ENCODE measurements around the gene LRMDA. TPM values are rescaled to one million over a fixed set of nuclear protein-coding genes. Genes with fewer than 3 reads are reported as not detected.
A peak's percentile ranks its signal among the peaks of the same experiment; 100 is the strongest.

The LRMDA gene
- total and polyA plus RNA-seq, 4 experiments from 2014 or later: not detected

GRCh38 chr10:75399461-75400162 lies 31.8 kb upstream of the LRMDA start:
- Histone ChIP-seq H3K36me3 (ENCODE audit: insufficient read depth, low read length) (no peaks in the 10 kb centered on the region), H3K4me1 (ENCODE audit: insufficient read depth, low read length) (peaks cover 30% of the 10 kb centered on the region), H3K27me3 (ENCODE audit: insufficient read depth, low read length) (peaks cover 27% of the 10 kb centered on the region), H3K9me3 (ENCODE audit: control insufficient read depth in 1 of 2, low read length in 2 of 2) (no peaks in the 10 kb centered on the region), H3K27ac (ENCODE audit: low read depth, low read length) (no peak overlapping the region), H3K4me3 (ENCODE audit: low read length in 2 of 2) (peak overlapping the region in 1 of 2 donors; percentile 30)
- ChIA-PET CTCF (ENCODE audit: partially characterized antibody) (no interaction called here), POLR2A (ENCODE audit: partially characterized antibody) (no interaction called here)
- H3K27ac Mint-ChIP-seq: no peak overlapping the region
- H3K36me3 Mint-ChIP-seq: peaks cover 0 to 3% of the 10 kb centered on the region in 2 donors
- H3K4me3 Mint-ChIP-seq: peak overlapping the region in 5 of 8 donors; percentile 82 to 87 (median 83)
- peaks cover 11 to 35% (median 25%) of the 10 kb centered on the region in 4 donors for H3K4me1 Mint-ChIP-seq
- H3K27me3 Mint-ChIP-seq: peaks cover 37 to 38% of the 10 kb centered on the region in 2 donors
- peaks cover 0 to 3% (median 0%) of the 10 kb centered on the region in 8 donors for H3K9me3 Mint-ChIP-seq
- intact Hi-C loops (cut with micrococcal nuclease): loop anchor here (5.0 kb wide), 2 partner anchors 508 to 638 kb away; no protein-coding TSS in a partner anchor
- peak in 2 of 5 donors; percentile 24 to 34 for DNase-seq

DNA sequence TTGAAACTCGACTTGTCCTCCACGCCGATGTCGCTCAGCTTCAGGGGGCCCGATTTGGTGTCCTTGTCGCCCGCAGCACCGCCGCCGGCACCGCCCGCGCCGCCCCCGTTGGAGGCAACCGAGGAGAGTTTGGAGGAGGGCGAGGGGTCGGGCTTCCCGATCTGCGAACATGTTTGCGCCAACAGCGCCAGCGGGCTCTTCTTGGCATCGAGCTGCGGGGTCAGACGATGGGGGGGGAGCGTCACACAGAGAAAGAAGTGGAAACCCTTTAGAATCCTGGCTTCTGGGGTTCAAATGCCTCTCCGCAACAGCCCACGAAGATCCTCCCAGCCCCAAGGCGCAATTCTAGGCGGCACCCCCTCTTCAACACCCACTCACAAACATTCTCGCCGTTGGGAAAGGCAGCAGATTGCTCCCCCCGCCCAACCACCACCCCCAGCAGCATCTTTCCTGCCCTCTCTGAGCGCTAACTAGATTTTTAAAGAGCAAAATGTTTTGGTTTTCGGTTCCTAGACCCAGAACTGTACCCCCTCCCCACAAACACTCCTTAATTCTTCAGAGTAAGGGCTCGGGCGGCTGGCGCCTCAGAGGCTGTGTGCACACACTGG lies 31.2 kb upstream of the LRMDA start:
- Mint-ChIP-seq H3K27ac (peak overlapping the region in 1 of 7 donors; percentile 23), H3K9me3 (peaks cover 0 to 3% (median 0%) of the 10 kb centered on the region in 8 donors), H3K27me3 (peaks cover 35 to 36% of the 10 kb centered on the region in 2 donors), H3K36me3 (peaks cover 0 to 3% of the 10 kb centered on the region in 2 donors), H3K4me3 (peak overlapping the region; percentile 80 to 87 (median 84)), H3K4me1 (peaks cover 8 to 29% (median 20%) of the 10 kb centered on the region in 4 donors)
- intact Hi-C loops (cut with micrococcal nuclease): loop anchor here (5.0 kb wide), 2 partner anchors 507 to 637 kb away; no protein-coding TSS in a partner anchor
- Histone ChIP-seq H3K9me3 (ENCODE audit: control insufficient read depth in 1 of 2, low read length in 2 of 2) (no peaks in the 10 kb centered on the region), H3K36me3 (ENCODE audit: insufficient read depth, low read length) (no peaks in the 10 kb centered on the region), H3K27ac (ENCODE audit: low read depth, low read length) (no peak overlapping the region), H3K4me3 (ENCODE audit: low read length in 2 of 2) (peak overlapping the region; percentile 30 to 36), H3K27me3 (ENCODE audit: insufficient read depth, low read length) (peaks cover 21% of the 10 kb centered on the region), H3K4me1 (ENCODE audit: insufficient read depth, low read length) (peaks cover 30% of the 10 kb centered on the region)
- no peak for DNase-seq
- CTCF ChIA-PET (ENCODE audit: partially characterized antibody): no interaction called here
- POLR2A ChIA-PET (ENCODE audit: partially characterized antibody): no interaction called here

DNA sequence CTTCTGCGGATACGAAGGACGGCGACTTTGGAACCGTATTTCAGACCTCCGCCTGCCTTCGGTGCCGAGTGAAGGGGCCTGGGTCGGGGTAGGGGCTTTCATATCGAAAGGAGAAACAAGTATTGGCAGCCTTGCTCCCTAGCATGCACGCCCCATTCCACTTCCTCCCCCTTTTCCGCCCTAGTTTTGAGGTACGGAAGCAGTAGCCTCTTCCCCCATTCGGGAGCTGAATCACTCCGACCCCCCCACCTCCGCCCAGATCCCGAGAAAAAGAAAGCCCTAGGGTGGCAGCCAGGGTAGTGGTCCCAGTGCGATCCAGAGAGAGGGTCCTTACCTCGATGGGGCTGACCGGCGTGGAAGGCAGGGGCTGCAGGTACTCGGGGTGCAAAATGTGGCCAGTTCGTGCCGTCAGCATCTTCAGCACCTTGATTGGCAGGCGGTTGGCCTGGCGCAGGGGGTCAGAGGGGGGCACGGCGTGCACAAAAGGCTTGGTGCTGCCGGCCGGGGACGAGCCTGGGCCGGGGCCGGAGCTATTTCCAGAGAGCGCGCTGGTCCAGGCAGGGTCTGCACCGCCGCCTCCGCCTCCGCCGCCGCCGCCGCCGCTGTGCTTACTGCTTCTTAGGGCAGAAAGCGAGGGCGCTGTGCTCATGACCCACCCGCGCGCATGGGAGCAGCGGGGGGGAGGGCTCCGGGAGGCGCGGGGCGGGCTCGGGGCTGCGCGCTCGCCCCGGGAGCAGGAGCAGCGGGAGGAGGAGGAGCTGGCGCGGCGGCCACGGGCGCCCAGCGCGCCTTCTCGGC lies 30.5 kb upstream of the LRMDA start:
- H3K9me3 Mint-ChIP-seq: peaks cover 0 to 4% (median 0%) of the 10 kb centered on the region in 8 donors
- H3K27ac ChIP-seq (ENCODE audit: low read depth, low read length): no peak overlapping the region
- intact Hi-C loops (cut with micrococcal nuclease): loop anchor here (5.0 kb wide), 2 partner anchors 506 to 636 kb away; no protein-coding TSS in a partner anchor
- peak overlapping the region; percentile 80 to 87 (median 84) for H3K4me3 Mint-ChIP-seq
- no peak for DNase-seq
- H3K27ac Mint-ChIP-seq: no peak overlapping the region
- peaks cover 10 to 34% (median 23%) of the 10 kb centered on the region in 4 donors for H3K4me1 Mint-ChIP-seq
- ChIA-PET CTCF (ENCODE audit: partially characterized antibody) (no interaction called here), POLR2A (ENCODE audit: partially characterized antibody) (no interaction called here)
- H3K4me3 ChIP-seq (ENCODE audit: low read length in 2 of 2): peak overlapping the region; percentile 36 to 66
- H3K9me3 ChIP-seq (ENCODE audit: control insufficient read depth in 1 of 2, low read length in 2 of 2): no peaks in the 10 kb centered on the region
- H3K27me3 ChIP-seq (ENCODE audit: insufficient read depth, low read length): peaks cover 25% of the 10 kb centered on the region
- H3K27me3 Mint-ChIP-seq: peaks cover 37 to 41% of the 10 kb centered on the region in 2 donors
- H3K4me1 ChIP-seq (ENCODE audit: insufficient read depth, low read length): peaks cover 30% of the 10 kb centered on the region
- H3K36me3 ChIP-seq (ENCODE audit: insufficient read depth, low read length): no peaks in the 10 kb centered on the region
- peaks cover 0 to 3% of the 10 kb centered on the region in 2 donors for H3K36me3 Mint-ChIP-seq

DNA sequence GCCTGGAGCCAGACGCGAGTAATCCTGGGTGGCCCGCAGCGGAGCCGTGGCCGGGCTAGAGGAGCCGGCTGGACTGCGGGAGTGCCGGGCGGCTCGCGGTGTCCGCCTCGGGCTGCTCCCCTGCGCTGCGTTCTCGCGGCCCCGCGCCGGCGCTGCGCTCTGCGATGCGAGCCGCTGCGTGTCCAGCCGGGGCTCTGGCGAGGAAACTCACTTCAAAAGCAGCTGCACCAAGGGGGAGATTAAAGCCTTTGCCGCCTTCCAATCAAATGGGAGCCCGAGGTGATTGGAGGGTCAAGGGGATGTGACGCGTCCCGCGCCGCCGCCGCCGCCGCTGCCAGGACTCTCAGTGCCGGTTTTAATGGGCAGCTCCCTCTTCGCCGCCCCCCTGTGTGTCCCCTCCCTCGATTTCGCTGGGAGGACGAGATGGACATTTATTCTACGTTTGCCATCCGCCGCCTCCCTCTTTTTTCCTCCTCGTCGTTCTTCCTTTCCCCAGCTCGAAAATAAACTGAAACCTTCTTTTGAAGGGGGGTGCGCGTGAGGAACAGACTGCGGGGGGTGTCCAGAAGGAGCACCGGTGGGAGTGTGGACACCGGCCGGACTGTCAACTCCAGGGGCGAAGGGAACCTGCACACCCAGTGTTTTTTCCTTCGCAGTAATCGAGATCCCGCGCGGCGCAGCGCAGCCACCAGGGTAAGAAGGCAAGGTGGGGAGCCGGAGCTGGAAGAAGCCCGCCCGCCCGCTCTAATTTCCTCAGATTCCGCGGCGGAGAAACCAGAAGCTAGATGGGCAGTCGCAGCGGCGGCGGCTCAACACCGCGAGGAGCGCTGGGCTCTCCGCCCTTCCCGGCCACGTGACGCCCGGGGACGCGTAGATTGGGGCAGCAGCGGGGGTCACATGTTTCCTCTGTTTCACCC lies 29.6 kb upstream of the LRMDA start, which contains the start of gene ZNF503:
ZNF503 (minus strand) TSS at position 196 of the 917 bp plus-strand sequence. CDS start 345 bp downstream, outside the sequence.
- H3K27me3 ChIP-seq (ENCODE audit: insufficient read depth, low read length): peaks cover 26% of the 10 kb centered on the region
- H3K9me3 ChIP-seq (ENCODE audit: control insufficient read depth in 1 of 2, low read length in 2 of 2): no peaks in the 10 kb centered on the region
- ChIA-PET CTCF (ENCODE audit: partially characterized antibody) (no interaction called here), POLR2A (ENCODE audit: partially characterized antibody) (no interaction called here)
- Mint-ChIP-seq H3K27ac (no peak within 1 kb of the TSS), H3K9me3 (peaks cover 0 to 4% (median 0%) of the 10 kb centered on the region in 8 donors), H3K4me3 (peak within 1 kb of the TSS; percentile 82 to 95 (median 86)), H3K4me1 (peaks cover 10 to 34% (median 26%) of the 10 kb centered on the region in 4 donors), H3K27me3 (peaks cover 43 to 48% of the 10 kb centered on the region in 2 donors), H3K36me3 (peaks cover 0 to 3% of the 10 kb centered on the region in 2 donors)
- H3K4me1 ChIP-seq (ENCODE audit: insufficient read depth, low read length): peaks cover 25% of the 10 kb centered on the region
- no peak within 1 kb of the TSS for H3K27ac ChIP-seq (ENCODE audit: low read depth, low read length)
- no peak for DNase-seq
- H3K36me3 ChIP-seq (ENCODE audit: insufficient read depth, low read length): no peaks in the 10 kb centered on the region
- intact Hi-C loops (cut with micrococcal nuclease): loop anchor here (5.0 kb wide), 2 partner anchors 505 to 635 kb away; no protein-coding TSS in a partner anchor
- peak within 1 kb of the TSS; percentile 36 to 66 for H3K4me3 ChIP-seq (ENCODE audit: low read length in 2 of 2)

DNA sequence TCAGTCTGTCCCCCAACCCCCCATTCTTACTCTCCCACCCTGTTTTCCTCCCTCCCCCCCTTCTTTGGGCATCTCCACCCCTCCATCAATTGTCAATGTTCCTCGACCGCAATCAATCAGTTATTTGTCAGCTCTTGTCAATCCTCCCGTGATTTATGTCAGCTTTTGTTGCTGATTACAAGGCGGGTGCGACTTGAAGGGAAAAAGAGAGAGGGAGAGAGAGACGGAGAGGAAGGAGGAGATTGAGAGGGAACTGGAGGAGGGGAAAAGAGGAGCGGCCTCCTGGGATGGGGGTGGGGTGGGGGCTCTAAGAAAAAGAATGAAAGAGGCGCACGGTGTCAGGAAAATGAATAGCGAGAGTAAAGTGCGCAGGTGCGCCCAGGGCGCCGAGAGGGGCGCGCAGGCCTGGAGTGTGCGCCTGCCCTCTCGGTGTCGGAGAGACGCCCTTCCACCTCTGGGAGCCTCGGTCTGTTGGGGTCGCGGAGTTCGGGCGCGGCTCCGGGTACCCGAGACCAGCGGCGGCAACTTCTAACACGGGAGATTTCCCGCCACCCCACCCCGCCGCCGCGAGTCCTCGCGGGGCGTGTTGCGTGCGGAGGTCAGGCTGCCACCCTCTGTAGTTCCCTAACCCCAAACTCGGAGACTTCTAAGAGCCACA lies 28.8 kb upstream of the LRMDA start:
- Histone ChIP-seq H3K4me1 (ENCODE audit: insufficient read depth, low read length) (peaks cover 30% of the 10 kb centered on the region), H3K27ac (ENCODE audit: low read depth, low read length) (no peak overlapping the region), H3K9me3 (ENCODE audit: control insufficient read depth in 1 of 2, low read length in 2 of 2) (no peaks in the 10 kb centered on the region), H3K36me3 (ENCODE audit: insufficient read depth, low read length) (no peaks in the 10 kb centered on the region), H3K27me3 (ENCODE audit: insufficient read depth, low read length) (peaks cover 24% of the 10 kb centered on the region), H3K4me3 (ENCODE audit: low read length in 2 of 2) (peak overlapping the region in 1 of 2 donors; percentile 66)
- H3K9me3 Mint-ChIP-seq: peaks cover 0 to 4% (median 0%) of the 10 kb centered on the region in 8 donors
- peaks cover 10 to 42% (median 30%) of the 10 kb centered on the region in 4 donors for H3K4me1 Mint-ChIP-seq
- DNase-seq: no peak
- ChIA-PET POLR2A (ENCODE audit: partially characterized antibody) (no interaction called here), CTCF (ENCODE audit: partially characterized antibody) (no interaction called here)
- H3K4me3 Mint-ChIP-seq: peak overlapping the region; percentile 81 to 95 (median 85)
- H3K36me3 Mint-ChIP-seq: peaks cover 0 to 3% of the 10 kb centered on the region in 2 donors
- no peak overlapping the region for H3K27ac Mint-ChIP-seq
- intact Hi-C loops (cut with micrococcal nuclease): loop anchor here (5.0 kb wide), 2 partner anchors 505 to 635 kb away; no protein-coding TSS in a partner anchor
- peaks cover 47 to 49% of the 10 kb centered on the region in 2 donors for H3K27me3 Mint-ChIP-seq
